GM19455 (cell line): ENCODE results near the gene AIFM3.

ENCODE experiments used
- ATAC-seq: cut with Tn5 transposase; IDR thresholded peaks from one replicate; pipeline ENCODE4 v1.9.1; 2021; ENCODE audit not compliant: unreplicated experiment

AIFM3 gene

DNA sequence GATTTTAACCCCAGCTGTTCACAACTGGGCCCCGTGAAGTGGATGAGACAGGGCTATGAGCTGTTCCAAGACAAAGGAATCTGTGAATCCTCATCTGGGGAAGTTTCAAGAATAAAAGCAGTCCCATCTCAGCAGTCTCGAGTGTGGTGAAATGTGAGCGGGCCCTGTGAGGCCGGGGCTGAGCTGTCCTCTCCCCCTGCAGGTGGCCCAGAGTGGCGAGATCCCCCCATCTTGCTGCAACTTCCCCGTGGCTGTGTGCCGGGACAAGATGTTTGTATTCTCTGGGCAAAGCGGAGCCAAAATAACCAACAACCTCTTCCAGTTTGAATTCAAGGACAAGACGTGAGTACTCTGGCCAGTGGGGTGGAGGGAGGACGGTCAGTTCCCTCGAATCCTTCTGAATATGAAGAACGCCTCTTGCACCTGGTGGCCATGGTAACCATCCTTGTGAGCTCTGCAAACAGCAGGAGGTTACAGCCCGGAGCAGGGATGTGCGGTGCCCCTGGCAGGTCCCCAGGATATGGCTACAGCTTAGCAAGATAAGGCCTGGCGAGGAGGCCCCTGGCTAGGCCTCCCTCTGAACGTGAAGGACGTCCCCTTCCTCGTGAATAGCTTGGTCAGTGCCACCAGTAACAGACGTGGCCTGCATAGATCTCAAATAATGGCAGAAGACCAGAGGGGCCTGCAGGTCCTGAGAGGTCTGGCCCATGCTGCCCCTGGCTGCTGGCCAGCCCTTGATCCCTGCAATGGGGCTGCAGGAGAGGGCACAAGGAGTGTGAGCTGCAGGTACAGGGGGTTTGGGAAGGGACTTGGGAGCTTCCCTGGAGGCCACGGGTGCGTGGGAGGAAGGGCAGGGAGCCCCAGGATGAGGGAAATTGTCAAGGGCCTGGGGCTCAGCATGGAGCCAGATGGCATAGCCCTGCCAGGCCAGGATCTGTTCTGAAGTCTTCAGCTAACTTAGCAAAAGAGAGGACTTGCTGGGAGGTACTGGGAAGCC is 23.4 kb downstream of the AIFM3 start:
- ATAC-seq: no peak

DNA sequence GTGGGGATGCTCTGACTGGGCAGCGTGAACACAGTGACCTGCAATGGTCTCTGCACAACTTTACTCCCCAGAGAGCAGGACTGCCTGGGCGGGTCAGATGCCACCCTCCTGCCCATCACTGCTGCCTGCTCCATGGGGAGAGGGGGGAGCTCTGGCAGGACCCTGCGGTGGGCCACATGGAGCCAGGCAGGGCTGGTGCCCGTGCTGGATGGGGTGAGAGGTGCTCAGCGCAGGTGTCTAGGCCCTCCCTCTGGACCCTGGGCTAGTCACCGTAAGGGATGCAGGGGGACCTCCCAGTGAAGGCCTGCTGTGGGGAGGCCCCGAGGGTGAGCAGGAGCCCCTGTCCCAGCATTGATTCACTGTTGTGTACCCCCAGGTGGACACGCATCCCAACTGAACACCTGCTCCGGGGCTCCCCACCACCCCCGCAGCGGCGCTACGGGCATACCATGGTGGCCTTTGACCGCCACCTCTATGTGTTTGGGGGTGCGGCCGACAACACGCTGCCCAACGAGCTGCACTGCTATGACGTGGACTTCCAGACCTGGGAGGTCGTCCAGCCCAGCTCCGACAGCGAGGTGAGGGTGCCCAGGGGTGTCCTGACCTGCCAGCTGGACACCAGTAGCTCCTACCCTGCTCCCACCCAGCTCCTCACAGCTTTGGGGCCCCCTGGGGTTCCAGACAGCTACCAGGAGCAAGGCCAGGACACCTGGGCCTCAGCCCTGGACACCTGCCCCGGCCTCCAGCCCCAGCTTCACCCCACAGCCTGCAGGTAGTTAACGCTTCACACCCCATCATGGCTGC is 24.4 kb downstream of the AIFM3 start:
- no peak for ATAC-seq

DNA sequence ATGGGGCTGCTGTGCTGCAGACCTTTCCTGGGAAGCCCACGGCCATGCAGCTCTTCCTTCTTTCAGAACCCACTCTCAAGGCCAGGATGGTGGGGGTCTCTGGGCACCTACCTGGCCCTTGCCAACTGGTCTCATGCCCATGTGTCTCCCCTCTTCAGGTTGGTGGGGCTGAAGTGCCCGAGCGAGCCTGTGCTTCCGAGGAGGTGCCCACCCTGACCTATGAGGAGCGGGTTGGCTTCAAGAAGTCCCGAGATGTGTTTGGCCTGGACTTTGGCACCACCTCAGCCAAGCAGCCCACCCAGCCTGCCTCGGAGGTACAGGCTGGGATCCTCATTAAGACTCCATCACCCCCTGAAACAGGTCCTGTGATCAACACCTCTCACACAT is 25.0 kb downstream of the AIFM3 start:
- ATAC-seq: no peak

- ATAC-seq: no peak
These were observed 25.6 kb downstream of the AIFM3 start for GRCh38 chr22:20992456-20993303.

GRCh38 chr22:20993304-20994127 is 26.5 kb downstream of the AIFM3 start:
- ATAC-seq: no peak

GRCh38 chr22:20994128-20994901 is 27.3 kb downstream of the AIFM3 start:
- no peak for ATAC-seq

DNA sequence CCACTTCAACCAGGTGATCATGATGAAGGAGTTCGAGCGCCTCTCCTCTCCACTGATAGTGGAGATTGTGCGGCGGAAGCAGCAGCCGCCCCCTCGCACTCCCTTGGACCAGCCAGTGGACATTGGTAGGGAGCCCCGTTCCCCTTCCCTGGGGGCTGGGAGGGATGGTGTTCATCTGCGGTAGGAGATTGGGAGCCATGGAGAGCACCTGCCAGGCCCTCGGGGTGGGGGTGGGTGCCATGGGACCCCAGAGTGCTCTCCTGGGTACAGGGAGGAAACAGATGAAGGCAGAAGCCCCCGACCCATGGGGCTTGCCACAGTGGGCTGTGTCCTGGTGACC is 27.8 kb downstream of the AIFM3 start:
- no peak for ATAC-seq

DNA sequence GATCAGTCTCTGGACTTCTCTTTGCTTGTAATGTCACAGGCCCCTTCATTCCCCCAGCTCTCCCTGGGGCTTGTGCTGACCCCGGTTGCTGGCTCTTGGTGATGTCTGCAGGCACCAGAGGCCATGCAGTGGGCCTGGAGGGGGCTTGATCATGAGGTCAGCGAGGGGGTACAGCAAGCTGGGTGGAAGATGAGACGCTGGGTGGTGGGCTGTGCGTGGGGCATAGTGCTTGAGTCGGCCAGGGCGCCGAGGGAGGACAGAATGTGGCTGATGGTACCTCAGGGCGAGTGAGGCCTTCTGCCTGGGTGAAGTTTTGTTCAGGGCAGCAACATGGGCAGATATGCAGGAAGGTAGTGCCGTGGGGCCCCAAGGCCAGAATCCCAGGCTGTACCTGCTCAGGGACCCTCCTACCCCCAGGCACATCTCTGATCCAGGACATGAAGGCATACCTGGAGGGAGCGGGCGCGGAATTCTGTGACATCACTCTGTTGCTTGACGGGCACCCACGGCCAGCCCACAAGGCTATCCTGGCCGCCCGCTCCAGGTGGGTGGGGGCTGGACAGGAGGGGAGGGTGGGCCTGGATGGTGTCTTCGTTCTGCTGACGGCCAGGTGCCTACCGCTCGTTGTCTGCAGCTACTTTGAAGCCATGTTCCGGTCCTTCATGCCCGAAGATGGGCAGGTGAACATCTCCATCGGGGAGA is 28.4 kb downstream of the AIFM3 start:
- no peak for ATAC-seq

GRCh38 chr22:20996031-20996410 is 29.0 kb downstream of the AIFM3 start:
- ATAC-seq: no peak

DNA sequence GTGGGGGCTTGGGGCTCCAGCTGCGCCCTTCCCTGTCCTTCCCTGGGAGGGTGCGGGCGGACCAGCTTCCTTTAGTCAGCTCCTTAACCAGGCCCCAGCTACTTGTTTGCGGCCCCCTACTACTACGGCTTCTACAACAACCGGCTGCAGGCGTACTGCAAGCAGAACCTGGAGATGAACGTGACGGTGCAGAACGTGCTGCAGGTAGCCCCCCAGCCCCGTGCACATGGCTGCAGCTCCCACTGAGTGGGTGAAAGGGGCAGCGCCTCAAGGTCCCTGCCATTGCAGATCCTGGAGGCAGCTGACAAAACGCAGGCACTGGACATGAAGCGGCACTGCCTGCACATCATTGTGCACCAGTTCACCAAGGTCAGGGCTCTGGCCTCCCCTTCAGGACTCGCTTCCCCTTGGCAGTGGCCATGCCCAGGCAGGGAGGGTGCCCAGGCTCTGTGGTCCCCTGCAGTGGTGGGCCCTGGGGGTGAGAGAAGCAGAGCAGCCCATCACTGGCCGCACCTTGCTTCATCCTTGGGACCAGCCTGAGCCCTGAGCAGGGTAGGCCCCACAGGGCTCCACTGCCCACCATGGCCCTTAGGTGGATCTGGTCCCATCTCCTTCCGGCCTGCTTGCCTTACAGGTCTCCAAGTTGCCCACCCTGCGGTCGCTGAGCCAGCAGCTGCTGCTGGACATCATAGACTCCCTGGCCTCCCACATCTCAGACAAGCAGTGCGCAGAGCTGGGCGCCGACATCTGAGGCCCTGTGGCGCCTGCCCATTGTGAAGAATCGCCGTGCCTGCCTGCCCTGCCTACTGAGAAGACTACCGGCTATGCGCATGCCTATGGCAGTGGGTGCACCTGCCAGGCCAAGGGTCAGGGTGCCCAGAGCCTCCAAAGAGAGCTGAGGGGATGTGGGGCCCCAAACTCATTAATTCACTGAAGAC is 29.8 kb downstream of the AIFM3 start:
- ATAC-seq: no peak

DNA sequence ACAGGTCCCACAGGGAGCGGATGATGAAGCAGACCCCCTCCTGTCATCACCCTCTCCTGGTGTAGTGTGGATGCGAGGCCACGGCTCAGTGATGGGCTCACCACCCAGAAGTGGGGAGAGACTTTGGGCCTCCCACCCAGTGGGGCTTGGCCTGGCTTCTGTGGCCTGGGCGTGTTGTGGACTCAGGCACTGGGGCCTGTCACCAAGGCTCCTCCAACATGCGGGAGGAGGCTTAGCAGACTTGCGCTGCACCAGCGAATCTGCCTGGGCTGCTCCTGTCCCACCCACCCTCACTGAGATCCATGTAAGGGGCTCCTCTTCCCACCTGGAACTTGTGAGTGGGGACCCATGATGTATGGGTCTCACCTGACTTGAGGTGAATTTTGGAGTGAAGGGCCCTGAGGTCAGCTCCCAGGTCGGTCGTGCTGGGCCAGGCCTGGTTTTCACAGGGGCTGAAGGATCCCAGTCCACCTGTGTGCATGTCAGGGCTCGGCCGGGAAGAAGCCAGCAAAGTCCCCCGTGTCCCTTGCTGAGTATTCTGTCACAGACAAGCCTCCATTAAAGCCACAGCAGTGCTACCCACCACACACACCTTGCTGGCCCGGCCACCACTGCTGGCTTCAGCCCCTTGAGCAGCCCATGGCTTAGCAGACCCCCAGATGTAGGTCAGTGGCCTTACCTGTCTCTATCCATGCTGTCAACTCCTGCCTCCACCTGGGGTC is 30.6 kb downstream of the AIFM3 start:
- ATAC-seq: no peak

DNA sequence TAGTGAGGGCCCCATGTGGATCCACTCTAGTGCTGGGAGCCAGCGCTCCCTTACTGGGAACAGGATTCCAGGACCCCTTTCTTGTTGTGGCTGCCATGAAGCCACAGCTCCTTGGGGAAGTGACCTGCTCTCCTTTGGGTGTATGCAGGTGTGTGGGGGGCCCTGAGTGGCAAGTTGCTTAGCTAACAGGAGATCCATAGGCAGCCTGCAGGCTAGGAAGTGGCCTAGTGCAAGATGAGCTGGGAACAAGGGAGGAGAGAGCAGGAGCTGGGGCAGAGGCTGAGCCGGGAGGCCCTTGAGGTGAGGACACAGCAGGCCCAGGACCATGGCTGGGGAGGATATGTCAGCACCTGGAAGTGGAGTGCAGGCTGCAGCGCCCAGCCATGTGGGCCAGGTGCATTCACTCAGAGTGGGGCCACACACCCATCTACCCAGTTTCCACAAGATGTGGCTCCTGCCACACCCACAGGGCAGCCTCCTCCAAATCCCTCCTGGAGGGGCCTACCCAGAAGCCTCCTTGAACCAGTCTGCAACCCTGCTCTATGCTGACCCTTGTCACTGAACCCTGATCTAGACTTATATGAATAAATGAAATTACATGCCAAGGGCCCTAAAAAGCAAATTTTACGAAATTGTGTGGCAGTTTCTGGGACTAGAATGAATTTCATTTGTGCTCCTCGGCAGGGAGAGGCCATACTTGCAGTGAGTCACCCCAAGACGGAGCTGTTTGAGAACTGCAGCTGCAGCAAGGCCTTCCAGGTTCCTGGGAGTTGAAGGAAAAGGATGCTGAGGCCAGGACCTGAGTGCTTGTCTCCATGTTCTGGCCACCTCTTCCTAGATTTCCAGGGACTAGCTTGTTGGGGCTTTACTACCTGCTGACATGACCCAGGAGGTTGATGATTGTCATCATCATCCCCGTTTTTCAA is 31.6 kb downstream of the AIFM3 start:
- no peak for ATAC-seq

GRCh38 chr22:20999350-21000206 is 32.5 kb downstream of the AIFM3 start:
- no peak for ATAC-seq

- ATAC-seq: no peak
These were observed 33.3 kb downstream of the AIFM3 start for GRCh38 chr22:21000207-21000986.
